ENCODE results near the gene ZNF684. TPM values are rescaled to one million over a fixed set of nuclear protein-coding genes. Genes with fewer than 3 reads are reported as not detected.

The ZNF684 gene
- total RNA-seq: 3.6 and 4.1 TPM in 2 replicates

GRCh38 chr1:40531381-40532061 lies at the start of gene ZNF684:
Gene ZNF684, plus strand, starts transcription at chr1:40531637. Its CDS starts 1,530 bp downstream, at chr1:40533167.

GRCh38 chr1:40508375-40509341 lies 22.8 kb upstream of the ZNF684 start, which contains the start of gene EXO5:
Gene EXO5, plus strand, starts transcription at chr1:40508767. Its CDS starts 5,778 bp downstream, at chr1:40514545.

Small RNAs within 50 kb of the gene (small RNA-seq; reads per million reads assigned to genes)
- not detected for gene AL356379.1

Other genes with a start within 250 kb of the ZNF684 start
- gene COL9A2, start 214.4 kb upstream of the ZNF684 start, total RNA-seq: 0.19 and 0.33 TPM in 2 replicates
- gene SMAP2, start 157.9 kb upstream of the ZNF684 start, total RNA-seq: 7.8 and 10.5 TPM in 2 replicates
- gene ZFP69B, start 81.2 kb upstream of the ZNF684 start, total RNA-seq: 3.9 and 4.3 TPM in 2 replicates
- 2.0 and 2.2 TPM in 2 replicates for gene ZFP69, start 54.3 kb upstream of the ZNF684 start, total RNA-seq
- gene EXO5, start 22.9 kb upstream of the ZNF684 start, total RNA-seq: 8.2 and 9.5 TPM in 2 replicates
- under 0.01 and 0.19 TPM in 2 replicates for gene RIMS3, start 134.0 kb downstream of the ZNF684 start, total RNA-seq
- 19.6 and 24.0 TPM in 2 replicates for gene NFYC, start 160.1 kb downstream of the ZNF684 start, total RNA-seq